ENCODE data around the gene LUC7L2.
"Not testable (repeated sequence)": the region's sequence is repeated elsewhere in the genome, so short reads cannot be mapped to it uniquely, and the experiment has no call there.

LUC7L2 gene

GRCh38 chr7:139446051-139446890 lies 86.6 kb downstream of the LUC7L2 start:
- no peak for DNase-seq (ENCODE audit: low read depth)

GRCh38 chr7:139450851-139451250 lies 91.2 kb downstream of the LUC7L2 start:
- no peak for DNase-seq (ENCODE audit: low read depth)

- no peak for DNase-seq (ENCODE audit: low read depth)
Observed at GRCh38 chr7:139451638-139452037, 91.9 kb downstream of the LUC7L2 start.

GRCh38 chr7:139452958-139453672 lies 93.4 kb downstream of the LUC7L2 start:
- no peak for DNase-seq (ENCODE audit: low read depth)

- no peak for DNase-seq (ENCODE audit: low read depth)
Observed at GRCh38 chr7:139453673-139454321, 94.1 kb downstream of the LUC7L2 start.

- DNase-seq (ENCODE audit: low read depth): no peak
Observed at GRCh38 chr7:139455789-139456188, 96.1 kb downstream of the LUC7L2 start.

- no peak for DNase-seq (ENCODE audit: low read depth)
Observed at GRCh38 chr7:139456511-139456910, 96.8 kb downstream of the LUC7L2 start.

GRCh38 chr7:139457153-139457946 lies 97.7 kb downstream of the LUC7L2 start:
- no peak for DNase-seq (ENCODE audit: low read depth)

GRCh38 chr7:139463421-139463820 lies 103.7 kb downstream of the LUC7L2 start:
- DNase-seq (ENCODE audit: low read depth): not testable (repeated sequence)

GRCh38 chr7:139464511-139464910 lies 104.8 kb downstream of the LUC7L2 start:
- DNase-seq (ENCODE audit: low read depth): not testable (repeated sequence)

GRCh38 chr7:139465072-139465471 lies 105.4 kb downstream of the LUC7L2 start:
- not testable (repeated sequence) for DNase-seq (ENCODE audit: low read depth)

- DNase-seq (ENCODE audit: low read depth): not testable (repeated sequence)
Observed at GRCh38 chr7:139467729-139468128, 108.0 kb downstream of the LUC7L2 start.

- not testable (repeated sequence) for DNase-seq (ENCODE audit: low read depth)
Observed at GRCh38 chr7:139468281-139468680, 108.6 kb downstream of the LUC7L2 start.

GRCh38 chr7:139471740-139472353 lies 112.2 kb downstream of the LUC7L2 start:
- DNase-seq (ENCODE audit: low read depth): no peak
